Endothelial cell of umbilical vein (primary cell): ENCODE measurements around the gene NCS1.

Experiments used
- CTCF ChIP-seq, 2 donors: IDR thresholded peaks; 1 replicate in 1 of 2; 2 replicates in 1 of 2; pipeline ENCODE4 v1.5.1; 2011; ENCODE audit warnings: low read length in 2 of 2, mild to moderate bottlenecking in 2 of 2, moderate library complexity in 2 of 2, control low read depth in 1 of 2, inconsistent platforms in 1 of 2, low read depth in 1 of 2; ENCODE audit not compliant: insufficient read depth in 1 of 2; ENCODE audit errors: extremely low read depth in 1 of 2
- EZH2 ChIP-seq: IDR thresholded peaks from 2 replicates; pipeline ENCODE4 v1.6.1; 2012; ENCODE audit warnings: borderline replicate concordance, low read depth, mild to moderate bottlenecking, moderate library complexity, low read length, inconsistent platforms; ENCODE audit not compliant: severe bottlenecking
- FOS ChIP-seq: IDR thresholded peaks from 2 replicates; pipeline ENCODE4 v1.6.1; 2011; ENCODE audit warnings: mild to moderate bottlenecking, low read length, moderate library complexity, borderline replicate concordance; ENCODE audit not compliant: insufficient read depth
- GATA2 ChIP-seq: IDR thresholded peaks from 2 replicates; pipeline ENCODE4 v1.7.0; 2011; ENCODE audit warnings: low read depth, mild to moderate bottlenecking, moderate library complexity, mixed read lengths, low read length; ENCODE audit not compliant: insufficient read length, insufficient read depth
- JUN ChIP-seq: IDR thresholded peaks from 2 replicates; pipeline ENCODE4 v1.6.1; 2011; ENCODE audit warnings: borderline replicate concordance, low read depth; ENCODE audit not compliant: insufficient read length, insufficient read depth
- MAX ChIP-seq: IDR thresholded peaks from 2 replicates; pipeline ENCODE4 v1.6.1; 2011; ENCODE audit not compliant: insufficient read depth, insufficient read length
- MYC ChIP-seq: IDR thresholded peaks from one replicate; pipeline ENCODE4 v1.6.1; 2011; ENCODE audit warnings: mild to moderate bottlenecking, low read depth, low read length
- POLR2A ChIP-seq: IDR thresholded peaks from 2 replicates; pipeline ENCODE4 v1.6.1; 2012; ENCODE audit warnings: low read depth, mild to moderate bottlenecking, control low read depth, low read length
- POLR2AphosphoS5 ChIP-seq: IDR thresholded peaks from 2 replicates; pipeline ENCODE4 v1.6.1; 2012; ENCODE audit warnings: low read depth, mild to moderate bottlenecking, control low read depth, low read length, moderate library complexity; ENCODE audit not compliant: insufficient read depth

- TF ChIP-seq CTCF (IDR thresholded peaks at IDR 0.05; ENCODE audit: extremely low read depth in 1 of 2, insufficient read depth in 1 of 2, low read depth in 1 of 2, low read length in 2 of 2): no peak
- TF ChIP-seq POLR2AphosphoS5: no peak
- TF ChIP-seq JUN: no peak
- no peak for TF ChIP-seq POLR2A
- no peak for TF ChIP-seq FOS
- no peak for TF ChIP-seq MYC
- TF ChIP-seq EZH2: no peak
- TF ChIP-seq MAX: no peak
- TF ChIP-seq GATA2: no peak
These were observed 10.2 kb downstream of the NCS1 start for GRCh38 chr9:130182381-130182909.
